Prostate gland (tissue), 2 donors: Measurements from ENCODE around the gene XXYLT1. TPM values are rescaled to one million over a fixed set of nuclear protein-coding genes. Genes with fewer than 3 reads are reported as not detected.
"Not testable (repeated sequence)": the region's sequence is repeated elsewhere in the genome, so short reads cannot be mapped to it uniquely, and the experiment has no call there.

Source experiments
- DNase-seq: peaks from one replicate; pipeline ENCODE4 v3.0.0-alpha.2; 2019; ENCODE audit warnings: low spot score
- H3K27ac ChIP-seq, 2 donors: fragments of 200-600 bp; sonication (generic); 2 replicates each; pipeline ENCODE4 v1.5.1; 2017 to 2019
- H3K27me3 ChIP-seq: fragments of 200-600 bp; sonication (generic); replicated peaks from 2 replicates; pipeline ENCODE4 v1.5.1; 2019; ENCODE audit not compliant: insufficient read depth
- H3K36me3 ChIP-seq, 2 donors: fragments of 200-600 bp; sonication (generic); 1 replicate in 1 of 2; 2 replicates in 1 of 2; pipeline versions ENCODE4 v1.5.1 to v1.8.1; 2017 to 2019
- H3K4me1 ChIP-seq: fragments of 200-600 bp; sonication (generic); replicated peaks from 2 replicates; pipeline ENCODE4 v1.5.1; 2019
- H3K4me3 ChIP-seq, 2 donors: fragments of 200-600 bp; sonication (generic); 2 replicates each; pipeline ENCODE4 v1.5.1; 2017 to 2019
- H3K9me3 ChIP-seq: fragments of 200-600 bp; sonication (generic); 2 replicates; pipeline ENCODE4 v1.5.1; 2017
- POLR2A ChIP-seq: fragments of 450-650 bp; IDR thresholded peaks from one replicate; pipeline ENCODE4 v1.6.1; 2016; ENCODE audit warnings: antibody characterized with exemption, mild to moderate bottlenecking
- POLR2AphosphoS5 ChIP-seq: sonication (generic); formaldehyde crosslinking; IDR thresholded peaks from one replicate; pipeline ENCODE4 v1.6.1; 2017; ENCODE audit warnings: antibody characterized with exemption
- WGBS: methylation state at CpG from one replicate; pipeline ENCODE4 v1.1.5; 2018; 5-methylcytosine and 5-hydroxymethylcytosine counted together
- intact Hi-C: fragments of 100-400 bp; cut with DNase I; formaldehyde crosslinking; loops from one replicate; pipeline ENCODE4 v1.14.2; 2022
- total RNA-seq, 2 donors: library from RNA; depleted of rRNA; stranded (reverse); fragments of >200 nt; gene quantifications; one replicate each; pipeline ENCODE4 v1.1.0, GENCODE V29; 2016
- TF ChIP-seq, protein P1 (sequence below), 4 experiments: fragments of 200-600 bp in 2 of 4; fragments of 450-650 bp in 2 of 4; sonication (generic) in 2 of 4; IDR thresholded peaks; 1 replicate in 3 of 4; 2 replicates in 1 of 4; pipeline ENCODE4 v1.5.1; 2016 to 2019; ENCODE audit warnings: antibody characterized with exemption in 4 of 4, mild to moderate bottlenecking in 2 of 4, moderate library complexity in 2 of 4

Gene XXYLT1
- total RNA-seq, 2 donors from 2014 or later: 14.9 to 22.7 TPM

DNA sequence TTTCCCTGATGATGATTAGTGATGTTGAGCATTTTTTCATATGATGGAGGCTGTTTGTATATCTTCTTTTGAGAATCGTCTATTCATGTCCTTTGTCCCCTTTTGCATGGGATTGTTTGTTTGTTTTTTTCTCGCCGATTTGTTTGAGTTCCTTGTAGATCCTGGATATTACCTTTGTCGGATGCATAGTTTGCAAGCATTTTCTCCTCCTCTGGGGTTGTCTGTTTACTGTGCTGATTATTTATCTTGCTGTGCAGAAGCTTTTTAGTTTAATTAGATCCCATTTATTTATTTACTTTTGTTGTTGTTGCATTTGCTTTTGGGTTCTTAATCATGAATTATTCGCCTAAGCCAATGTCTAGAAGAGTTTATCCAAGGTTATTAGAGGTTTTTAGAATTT is 232.8 kb downstream of the XXYLT1 start:
- 52% methylated on average over 5 of the region's 5 CpGs for WGBS
- Histone ChIP-seq H3K4me1 (no peaks in the 10 kb centered on the region), H3K9me3 (no peaks in the 10 kb centered on the region), H3K27ac (no peak overlapping the region), H3K4me3 (no peak overlapping the region), H3K27me3 (no peaks in the 10 kb centered on the region), H3K36me3 (no peaks in the 10 kb centered on the region)
- no peak for TF ChIP-seq POLR2A
- TF ChIP-seq, protein P1, sequence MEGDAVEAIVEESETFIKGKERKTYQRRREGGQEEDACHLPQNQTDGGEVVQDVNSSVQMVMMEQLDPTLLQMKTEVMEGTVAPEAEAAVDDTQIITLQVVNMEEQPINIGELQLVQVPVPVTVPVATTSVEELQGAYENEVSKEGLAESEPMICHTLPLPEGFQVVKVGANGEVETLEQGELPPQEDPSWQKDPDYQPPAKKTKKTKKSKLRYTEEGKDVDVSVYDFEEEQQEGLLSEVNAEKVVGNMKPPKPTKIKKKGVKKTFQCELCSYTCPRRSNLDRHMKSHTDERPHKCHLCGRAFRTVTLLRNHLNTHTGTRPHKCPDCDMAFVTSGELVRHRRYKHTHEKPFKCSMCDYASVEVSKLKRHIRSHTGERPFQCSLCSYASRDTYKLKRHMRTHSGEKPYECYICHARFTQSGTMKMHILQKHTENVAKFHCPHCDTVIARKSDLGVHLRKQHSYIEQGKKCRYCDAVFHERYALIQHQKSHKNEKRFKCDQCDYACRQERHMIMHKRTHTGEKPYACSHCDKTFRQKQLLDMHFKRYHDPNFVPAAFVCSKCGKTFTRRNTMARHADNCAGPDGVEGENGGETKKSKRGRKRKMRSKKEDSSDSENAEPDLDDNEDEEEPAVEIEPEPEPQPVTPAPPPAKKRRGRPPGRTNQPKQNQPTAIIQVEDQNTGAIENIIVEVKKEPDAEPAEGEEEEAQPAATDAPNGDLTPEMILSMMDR (IDR thresholded peaks at IDR 0.05): no peak
- no peak for DNase-seq
- intact Hi-C loops: no loop called here

DNA sequence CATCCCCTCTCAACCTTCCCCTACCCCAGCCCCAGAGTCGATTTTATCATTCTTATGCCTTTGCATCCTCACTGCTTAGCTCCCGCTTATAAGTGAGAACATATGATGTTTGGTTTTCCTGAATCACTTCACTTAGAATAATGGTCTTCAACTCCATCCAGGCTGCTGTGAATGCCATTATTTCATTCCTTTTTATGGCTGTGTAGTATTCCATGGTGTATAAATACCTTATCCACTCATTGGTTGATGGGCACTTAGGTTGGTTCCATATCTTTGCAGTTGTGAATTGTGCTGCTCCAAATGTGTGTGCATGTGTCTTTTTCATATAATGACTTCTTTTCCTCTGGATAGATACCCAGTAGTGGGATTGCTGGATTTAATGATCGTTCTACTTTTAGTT is 233.4 kb downstream of the XXYLT1 start:
- intact Hi-C loops: not testable (repeated sequence)

DNA sequence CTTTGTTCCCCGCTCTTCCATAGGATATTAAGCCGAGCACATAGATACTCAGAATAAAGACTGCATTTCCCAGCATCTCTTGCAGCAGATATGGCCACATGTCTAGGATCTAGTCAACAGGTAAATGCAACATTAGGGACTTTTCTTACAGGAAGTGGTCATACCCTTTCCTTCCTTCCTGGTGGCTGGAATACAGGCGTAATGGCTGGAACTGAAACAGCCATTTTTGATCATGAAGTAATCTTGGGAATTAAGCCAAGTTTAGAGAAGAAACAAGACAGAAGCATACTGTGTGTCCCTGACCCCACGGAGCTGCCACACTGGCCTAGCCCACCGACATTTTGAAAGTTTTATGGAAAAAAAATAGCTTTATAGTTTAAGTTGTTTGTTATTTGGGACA is 234.0 kb downstream of the XXYLT1 start:
- intact Hi-C loops: no loop called here
- TF ChIP-seq POLR2AphosphoS5: no peak
- TF ChIP-seq, protein P1 (IDR thresholded peaks at IDR 0.05): no peak
- TF ChIP-seq POLR2A: no peak
- Histone ChIP-seq H3K27ac (no peak overlapping the region), H3K27me3 (no peaks in the 10 kb centered on the region), H3K4me3 (no peak overlapping the region), H3K36me3 (no peaks in the 10 kb centered on the region), H3K9me3 (no peaks in the 10 kb centered on the region), H3K4me1 (no peaks in the 10 kb centered on the region)
- WGBS: 75% methylated on average over 5 of the region's 5 CpGs
- no peak for DNase-seq

More for the DNA sequence above, 233.4 kb downstream of the XXYLT1 start:
- not testable (repeated sequence) for H3K36me3 ChIP-seq, H3K4me1 ChIP-seq, H3K4me3 ChIP-seq, DNase-seq, H3K27me3 ChIP-seq, H3K27ac ChIP-seq, H3K9me3 ChIP-seq
- 96% methylated on average over 3 of the region's 3 CpGs for WGBS

DNA sequence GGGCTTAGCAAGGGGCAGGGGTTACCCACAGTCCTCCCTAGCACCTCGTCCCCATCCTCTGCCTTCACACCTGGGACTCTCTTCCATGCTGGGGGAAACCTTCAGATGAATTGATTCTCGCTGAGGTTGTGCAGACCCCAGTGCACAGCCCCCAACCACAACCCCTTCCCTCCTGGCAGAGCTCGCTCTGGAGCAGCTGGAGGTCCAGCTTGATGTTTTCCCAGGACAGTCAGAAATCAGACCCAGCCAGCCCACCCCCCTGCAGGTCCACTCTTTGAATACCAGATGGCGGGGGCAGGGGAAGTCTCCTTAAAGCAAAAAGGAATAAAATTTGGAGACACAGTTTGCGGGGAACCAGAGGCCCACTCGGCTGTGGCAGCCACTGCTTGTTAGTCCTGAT is 234.4 kb downstream of the XXYLT1 start:
- no peak for DNase-seq
- intact Hi-C loops: no loop called here

DNA sequence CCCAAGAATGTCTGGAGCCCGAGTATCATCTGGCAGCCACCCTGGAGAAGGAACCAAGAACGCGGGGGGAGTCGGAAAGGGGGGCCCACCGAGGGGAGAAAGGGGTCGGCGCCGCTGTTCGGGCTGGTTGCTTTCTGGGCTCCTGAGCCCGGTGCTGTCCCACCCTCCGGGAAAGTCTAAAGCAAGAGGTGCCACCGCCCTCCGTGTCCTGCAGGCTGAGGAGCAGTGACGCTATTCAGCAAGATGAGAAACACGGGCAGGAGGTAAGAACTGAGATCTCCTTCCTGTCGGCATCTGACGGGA is 234.8 kb downstream of the XXYLT1 start:
- TF ChIP-seq, protein P1 (IDR thresholded peaks at IDR 0.05): no peak
- intact Hi-C loops: no loop called here
- H3K27ac ChIP-seq: no peak overlapping the region
- H3K4me3 ChIP-seq: no peak overlapping the region
- no peak for DNase-seq
- WGBS: 82% methylated on average over 17 of the region's 17 CpGs
- H3K27me3 ChIP-seq: no peaks in the 10 kb centered on the region
- no peaks in the 10 kb centered on the region for H3K9me3 ChIP-seq
- no peaks in the 10 kb centered on the region for H3K36me3 ChIP-seq
- H3K4me1 ChIP-seq: no peaks in the 10 kb centered on the region

More for the DNA sequence above, 234.4 kb downstream of the XXYLT1 start:
- H3K27me3 ChIP-seq: no peaks in the 10 kb centered on the region
- WGBS: 96% methylated on average over 6 of the region's 6 CpGs
- no peaks in the 10 kb centered on the region for H3K9me3 ChIP-seq
- H3K4me1 ChIP-seq: no peaks in the 10 kb centered on the region
- H3K4me3 ChIP-seq: no peak overlapping the region
- no peaks in the 10 kb centered on the region for H3K36me3 ChIP-seq
- no peak for TF ChIP-seq POLR2A
- TF ChIP-seq POLR2AphosphoS5: no peak
- TF ChIP-seq, protein P1 (IDR thresholded peaks at IDR 0.05): no peak
- H3K27ac ChIP-seq: no peak overlapping the region
